ENCODE data around the gene ACADVL. TPM values are rescaled to one million over a fixed set of nuclear protein-coding genes. Genes with fewer than 3 reads are reported as not detected.

ACADVL gene
- total and polyA plus RNA-seq, 7 experiments from 2014 or later: 75.3 to 390 (median 335) TPM

GRCh38 chr17:7235693-7236665 lies 16.2 kb downstream of the ACADVL start:
- Histone ChIP-seq H3K27ac (ENCODE audit: low read depth, low read length) (peak overlapping the region; percentile 39), H3K4me1 (ENCODE audit: control insufficient read depth in 2 of 2, insufficient read depth in 2 of 2, low read length in 2 of 2) (peaks cover 28 to 34% of the 10 kb centered on the region in 2 donors)

DNA sequence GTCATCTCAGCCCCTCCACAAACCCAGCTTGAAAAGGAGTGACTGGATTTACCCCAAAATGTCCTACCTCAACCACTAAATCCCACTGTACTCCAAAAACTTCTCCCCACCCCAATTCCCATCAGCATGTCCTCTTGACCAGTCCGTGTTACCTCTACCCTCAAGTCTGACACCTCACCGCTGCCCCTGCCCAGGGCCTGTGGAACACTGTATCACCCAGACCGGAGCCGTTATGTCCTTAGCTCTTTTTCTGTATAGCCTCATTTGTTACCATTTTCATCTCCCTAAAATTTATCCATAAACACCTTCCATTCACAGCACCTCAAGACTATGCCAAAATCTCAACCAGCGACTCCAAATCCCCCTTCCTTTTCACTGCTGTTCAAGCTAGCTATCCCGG lies 17.1 kb downstream of the ACADVL start:
- Mint-ChIP-seq H3K4me1 (peaks cover 50 to 74% (median 68%) of the 10 kb centered on the region in 7 donors), H3K4me3 (peak overlapping the region; percentile 88 to 98 (median 94)), H3K36me3 (peaks cover 7 to 28% (median 12%) of the 10 kb centered on the region in 5 donors), H3K27me3 (peaks cover 0 to 2% (median 0%) of the 10 kb centered on the region in 5 donors), H3K27ac (peak overlapping the region; percentile 55 to 98 (median 83)), H3K9me3 (peaks cover 0 to 7% (median 0%) of the 10 kb centered on the region in 11 donors)
- peak overlapping the region; percentile 92 for H3K27ac ChIP-seq (ENCODE audit: low read depth, low read length)
- POLR2A ChIA-PET: interaction anchor here (1.1 to 14.4 kb wide), 3 partner anchors 17 to 201 kb away, joined by 3 to 265 read pairs (median 14); partner anchors contain the start of genes ACADVL, DLG4 and SLC16A13
- intact Hi-C loops (cut with micrococcal nuclease): loop anchor here in 1 of 2 donors (5.0 to 10.0 kb wide), 2 partner anchors 450 to 918 kb away; partner anchors contain the start of genes PER1, TP53 and WRAP53
- CTCF ChIA-PET: interaction anchor here (0.5 to 1.5 kb wide), 2 partner anchors 24 to 31 kb away, joined by 3 read pairs; no protein-coding TSS in a partner anchor
- DNase-seq: no peak
- no peaks in the 10 kb centered on the region for H3K9me3 ChIP-seq (ENCODE audit: control insufficient read depth in 2 of 3, low read length in 3 of 3)
- peaks cover 5 to 46% (median 7%) of the 10 kb centered on the region in 3 experiments for H3K36me3 ChIP-seq (ENCODE audit: control insufficient read depth in 2 of 3, insufficient read depth in 3 of 3, low read length in 3 of 3)
- no peak overlapping the region for H3K4me3 ChIP-seq (ENCODE audit: low read length)
- H3K27me3 ChIP-seq (ENCODE audit: control insufficient read depth in 2 of 2, insufficient read depth in 2 of 2, low read length in 2 of 2): no peaks in the 10 kb centered on the region
- no peak for ATAC-seq
- H3K4me1 ChIP-seq (ENCODE audit: control insufficient read depth in 2 of 2, insufficient read depth in 2 of 2, low read length in 2 of 2): peaks cover 36 to 42% of the 10 kb centered on the region in 2 donors

More at GRCh38 chr17:7235693-7236665, 16.2 kb downstream of the ACADVL start:
- ChIA-PET CTCF (interaction anchor here (1.5 kb wide), 1 partner anchor 30 kb away, joined by 3 read pairs; no protein-coding TSS in a partner anchor), POLR2A (interaction anchor here (0.5 to 14.4 kb wide), 7 partner anchors 12 to 100 kb away, joined by 3 to 265 read pairs (median 4); partner anchors contain the start of genes ACADVL, ACAP1, CTDNEP1 and DLG4)
- Mint-ChIP-seq H3K27ac (peak overlapping the region in 8 of 9 donors; percentile 34 to 98 (median 84)), H3K9me3 (peaks cover 0 to 7% (median 0%) of the 10 kb centered on the region in 11 donors), H3K36me3 (peaks cover 7 to 24% (median 12%) of the 10 kb centered on the region in 5 donors), H3K4me1 (peaks cover 45 to 69% (median 60%) of the 10 kb centered on the region in 7 donors), H3K27me3 (peaks cover 0 to 2% (median 0%) of the 10 kb centered on the region in 5 donors), H3K4me3 (peak overlapping the region in 9 of 10 donors; percentile 48 to 98 (median 93))
- peaks cover 5 to 46% (median 7%) of the 10 kb centered on the region in 3 experiments for H3K36me3 ChIP-seq (ENCODE audit: control insufficient read depth in 2 of 3, insufficient read depth in 3 of 3, low read length in 3 of 3)
- ATAC-seq (no peak), DNase-seq (no peak)
- H3K4me3 ChIP-seq (ENCODE audit: low read length): no peak overlapping the region
- no peaks in the 10 kb centered on the region for H3K9me3 ChIP-seq (ENCODE audit: control insufficient read depth in 2 of 3, low read length in 3 of 3)
- intact Hi-C loops (cut with micrococcal nuclease): loop anchor here in 1 of 2 donors (5.0 to 10.0 kb wide), 2 partner anchors 451 to 919 kb away; partner anchors contain the start of genes PER1, TP53 and WRAP53
- H3K27me3 ChIP-seq (ENCODE audit: control insufficient read depth in 2 of 2, insufficient read depth in 2 of 2, low read length in 2 of 2): no peaks in the 10 kb centered on the region

DNA sequence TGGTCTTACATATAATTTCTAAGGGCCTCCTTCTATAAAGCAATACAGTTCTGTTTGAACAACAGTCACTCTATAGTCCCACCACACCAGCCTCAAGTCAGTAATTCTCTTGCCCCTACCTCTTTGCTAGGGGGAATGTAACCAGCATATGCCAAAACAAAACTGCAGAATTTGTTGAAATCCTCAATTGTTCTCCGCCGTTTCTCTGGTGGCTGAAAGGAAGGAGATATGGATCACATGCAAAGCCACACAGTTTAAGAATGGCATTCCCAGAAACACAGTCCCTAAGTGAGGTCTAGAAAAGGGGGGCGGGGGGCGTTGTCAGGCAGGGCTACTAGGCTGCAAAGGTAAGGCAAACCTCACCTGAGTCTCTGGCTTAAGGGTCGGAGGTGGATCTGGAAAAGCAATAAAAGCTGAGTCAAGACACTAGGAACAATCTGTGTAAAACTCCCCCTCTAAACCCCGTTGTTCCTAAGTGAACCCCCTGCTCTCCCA lies 17.6 kb downstream of the ACADVL start:
- H3K9me3 ChIP-seq (ENCODE audit: control insufficient read depth in 2 of 3, low read length in 3 of 3): no peaks in the 10 kb centered on the region
- ATAC-seq (no peak), DNase-seq (peak in 1 of 9 donors; percentile 29)
- Mint-ChIP-seq H3K4me3 (peak overlapping the region; percentile 88 to 98 (median 94)), H3K27ac (peak overlapping the region; percentile 55 to 98 (median 83)), H3K36me3 (peaks cover 5 to 32% (median 12%) of the 10 kb centered on the region in 5 donors), H3K9me3 (peaks cover 0 to 7% (median 0%) of the 10 kb centered on the region in 11 donors), H3K27me3 (peaks cover 0 to 2% (median 0%) of the 10 kb centered on the region in 5 donors), H3K4me1 (peaks cover 46 to 73% (median 66%) of the 10 kb centered on the region in 7 donors)
- H3K4me3 ChIP-seq (ENCODE audit: low read length): peak overlapping the region; percentile 29
- POLR2A ChIA-PET: interaction anchor here (0.5 to 14.4 kb wide), 5 partner anchors 18 to 927 kb away, joined by 3 to 265 read pairs (median 14); partner anchors contain the start of genes ACADVL, DLG4, SLC16A13 and TP53
- H3K4me1 ChIP-seq (ENCODE audit: control insufficient read depth in 2 of 2, insufficient read depth in 2 of 2, low read length in 2 of 2): peaks cover 36 to 42% of the 10 kb centered on the region in 2 donors
- H3K36me3 ChIP-seq (ENCODE audit: control insufficient read depth in 2 of 3, insufficient read depth in 3 of 3, low read length in 3 of 3): peaks cover 5 to 49% (median 7%) of the 10 kb centered on the region in 3 experiments
- peak overlapping the region; percentile 92 for H3K27ac ChIP-seq (ENCODE audit: low read depth, low read length)
- CTCF ChIA-PET: interaction anchor here (0.5 to 1.5 kb wide), 2 partner anchors 25 to 31 kb away, joined by 3 read pairs; no protein-coding TSS in a partner anchor
- no peaks in the 10 kb centered on the region for H3K27me3 ChIP-seq (ENCODE audit: control insufficient read depth in 2 of 2, insufficient read depth in 2 of 2, low read length in 2 of 2)
- intact Hi-C loops (cut with micrococcal nuclease): loop anchor here in 1 of 2 donors (5.0 to 10.0 kb wide), 2 partner anchors 450 to 917 kb away; partner anchors contain the start of genes PER1, TP53 and WRAP53

DNA sequence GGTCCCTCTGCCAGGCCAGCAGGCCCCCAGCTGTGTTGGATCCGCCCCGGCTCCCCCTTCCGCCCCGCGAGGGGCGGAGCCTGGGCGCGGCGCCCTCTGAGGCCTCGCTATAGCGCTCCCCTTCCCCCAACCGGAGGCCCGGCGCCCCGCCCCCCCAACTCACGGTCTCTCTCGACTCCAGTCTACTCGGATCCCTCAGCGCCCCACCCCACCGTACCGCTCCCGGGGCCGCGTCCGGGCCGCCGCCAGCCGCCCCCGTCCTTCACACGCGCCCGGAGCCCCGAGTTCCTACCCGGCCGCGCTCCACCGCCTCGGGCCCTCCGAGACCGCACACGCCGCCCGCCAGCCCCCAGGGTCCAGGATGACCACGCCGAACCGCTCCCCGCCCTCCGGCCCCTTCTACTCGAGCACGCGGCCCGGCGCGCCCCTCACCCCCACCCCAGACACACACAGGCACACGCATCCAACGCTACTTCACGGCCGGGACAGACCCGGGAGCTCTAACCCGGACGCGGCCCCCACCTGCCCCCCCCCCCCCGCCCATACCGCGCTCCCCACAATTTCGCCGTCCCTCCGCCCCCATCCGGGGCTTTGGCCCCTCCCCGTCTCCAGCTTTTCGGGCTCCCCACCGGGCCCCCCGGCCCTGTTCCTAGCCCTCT lies 18.2 kb downstream of the ACADVL start:
- peaks cover 43 to 74% (median 66%) of the 10 kb centered on the region in 7 donors for H3K4me1 Mint-ChIP-seq
- H3K4me3 Mint-ChIP-seq: peak overlapping the region; percentile 88 to 98 (median 94)
- Histone ChIP-seq H3K36me3 (ENCODE audit: control insufficient read depth in 2 of 3, insufficient read depth in 3 of 3, low read length in 3 of 3) (peaks cover 5 to 49% (median 7%) of the 10 kb centered on the region in 3 experiments), H3K27me3 (ENCODE audit: control insufficient read depth in 2 of 2, insufficient read depth in 2 of 2, low read length in 2 of 2) (no peaks in the 10 kb centered on the region), H3K9me3 (ENCODE audit: control insufficient read depth in 2 of 3, low read length in 3 of 3) (no peaks in the 10 kb centered on the region), H3K4me3 (ENCODE audit: low read length) (peak overlapping the region; percentile 29), H3K27ac (ENCODE audit: low read depth, low read length) (peak overlapping the region; percentile 92), H3K4me1 (ENCODE audit: control insufficient read depth in 2 of 2, insufficient read depth in 2 of 2, low read length in 2 of 2) (peaks cover 35 to 42% of the 10 kb centered on the region in 2 donors)
- DNase-seq: peak; percentile 57 to 86 (median 71)
- peak overlapping the region; percentile 55 to 98 (median 89) for H3K27ac Mint-ChIP-seq
- H3K27me3 Mint-ChIP-seq: peaks cover 0 to 5% (median 0%) of the 10 kb centered on the region in 5 donors
- peak; percentile 19 for ATAC-seq
- ChIA-PET POLR2A (interaction anchor here (0.5 to 14.4 kb wide), 15 partner anchors 12 to 926 kb away, joined by 3 to 265 read pairs (median 5); partner anchors contain the start of genes ACADVL, ACAP1, CTDNEP1 and DLG4), CTCF (interaction anchor here (0.6 kb wide), 1 partner anchor 68 kb away, joined by 3 read pairs; no protein-coding TSS in a partner anchor)
- intact Hi-C loops (cut with micrococcal nuclease): loop anchor here (1.0 to 10.0 kb wide), 5 partner anchors 25 to 919 kb away; partner anchors contain the start of genes TP53 (in 2 of the 2), PER1 (in 1 of the 2) and WRAP53 (in 1 of the 2)
- H3K9me3 Mint-ChIP-seq: peaks cover 0 to 10% (median 0%) of the 10 kb centered on the region in 11 donors
- H3K36me3 Mint-ChIP-seq: peaks cover 5 to 32% (median 16%) of the 10 kb centered on the region in 5 donors

GRCh38 chr17:7238420-7239090 lies 18.8 kb downstream of the ACADVL start:
- DNase-seq: peak in 1 of 9 donors; percentile 39
- Mint-ChIP-seq H3K9me3 (peaks cover 0 to 14% (median 0%) of the 10 kb centered on the region in 11 donors), H3K4me1 (peaks cover 41 to 72% (median 64%) of the 10 kb centered on the region in 7 donors), H3K36me3 (peaks cover 5 to 32% (median 16%) of the 10 kb centered on the region in 5 donors), H3K27me3 (peaks cover 0 to 7% (median 0%) of the 10 kb centered on the region in 5 donors), H3K27ac (peak overlapping the region; percentile 55 to 100 (median 90)), H3K4me3 (peak overlapping the region; percentile 88 to 98 (median 94))
- POLR2A ChIA-PET: interaction anchor here (0.6 to 14.4 kb wide), 16 partner anchors 12 to 900 kb away, joined by 3 to 265 read pairs (median 4); partner anchors contain the start of genes ACADVL, ACAP1, CTDNEP1 and DLG4
- Histone ChIP-seq H3K27me3 (ENCODE audit: control insufficient read depth in 2 of 2, insufficient read depth in 2 of 2, low read length in 2 of 2) (no peaks in the 10 kb centered on the region), H3K4me1 (ENCODE audit: control insufficient read depth in 2 of 2, insufficient read depth in 2 of 2, low read length in 2 of 2) (peaks cover 32 to 43% of the 10 kb centered on the region in 2 donors), H3K27ac (ENCODE audit: low read depth, low read length) (peak overlapping the region; percentile 92), H3K36me3 (ENCODE audit: control insufficient read depth in 2 of 3, insufficient read depth in 3 of 3, low read length in 3 of 3) (peaks cover 5 to 49% (median 7%) of the 10 kb centered on the region in 3 experiments), H3K4me3 (ENCODE audit: low read length) (peak overlapping the region; percentile 76), H3K9me3 (ENCODE audit: control insufficient read depth in 2 of 3, low read length in 3 of 3) (no peaks in the 10 kb centered on the region)
- CTCF ChIA-PET: interaction anchor here (0.6 to 1.6 kb wide), 2 partner anchors 18 to 67 kb away, joined by 3 to 9 read pairs; partner anchors contain the start of genes ACADVL and DLG4
- intact Hi-C loops (cut with micrococcal nuclease): loop anchor here (1.0 to 10.0 kb wide), 18 partner anchors 14 to 918 kb away; partner anchors contain the start of genes EIF5A (in 2 of the 2), ELP5 (in 2 of the 2), TMEM102 (in 2 of the 2) and TP53 (in 2 of the 2)
- no peak for ATAC-seq

All from naive thymus-derived CD4-positive, alpha-beta T cell (primary cell).